GM21737 (cell line): ENCODE results near the gene SRRM5.
"Not testable (repeated sequence)": the region's sequence is repeated elsewhere in the genome, so short reads cannot be mapped to it uniquely, and the experiment has no call there.

Experiments used
- ATAC-seq: cut with Tn5 transposase; IDR thresholded peaks from one replicate; pipeline ENCODE4 v1.9.1; 2021; ENCODE audit warnings: mild to moderate bottlenecking, moderate library complexity; ENCODE audit not compliant: unreplicated experiment

SRRM5 gene

DNA sequence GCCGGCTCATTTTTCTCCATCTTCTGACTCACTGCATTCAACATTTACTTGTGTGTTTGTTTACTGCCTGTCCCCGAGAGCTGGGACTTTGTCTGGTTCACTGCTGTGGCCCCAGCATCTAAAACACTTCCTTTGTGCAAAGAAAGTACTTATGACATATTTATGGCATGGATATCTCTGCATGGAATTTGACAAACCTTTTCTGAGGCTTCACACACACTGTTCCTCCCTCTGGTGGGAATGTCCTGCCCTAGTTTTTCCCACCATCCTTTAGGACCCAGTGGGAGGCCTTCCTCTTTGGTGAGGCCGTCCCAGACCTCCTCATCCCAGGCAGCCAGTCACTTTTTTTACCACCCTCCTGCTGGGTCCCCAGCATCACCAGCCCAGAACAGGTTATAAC lies 1.4 kb upstream of the SRRM5 start:
- no peak for ATAC-seq

DNA sequence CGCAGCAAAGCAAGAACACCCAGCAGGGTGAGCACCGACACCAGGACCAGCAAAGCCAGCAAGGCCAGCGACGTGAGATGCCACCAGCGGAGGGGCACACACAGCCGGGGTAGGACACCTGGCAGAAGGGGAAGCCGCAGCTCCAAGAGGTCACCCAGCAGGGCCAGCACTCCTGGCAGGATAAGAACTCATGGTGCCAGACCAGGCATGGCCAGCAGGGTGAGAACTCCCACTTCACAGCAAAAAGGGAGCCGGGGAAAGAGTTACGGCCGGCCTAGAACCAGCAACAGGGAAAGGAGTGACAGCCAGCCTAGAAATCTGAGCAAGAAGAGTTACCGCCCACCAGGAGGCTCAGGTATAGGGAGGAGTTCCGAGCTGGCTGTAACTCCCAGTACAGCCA lies 486 bp downstream of the SRRM5 start:
- ATAC-seq = no peak

GRCh38 chr19:43616306-43616705 lies 4.4 kb downstream of the SRRM5 start:
- no peak for ATAC-seq

- no peak for ATAC-seq
These were observed 5.1 kb downstream of the SRRM5 start for GRCh38 chr19:43616954-43617353.

DNA sequence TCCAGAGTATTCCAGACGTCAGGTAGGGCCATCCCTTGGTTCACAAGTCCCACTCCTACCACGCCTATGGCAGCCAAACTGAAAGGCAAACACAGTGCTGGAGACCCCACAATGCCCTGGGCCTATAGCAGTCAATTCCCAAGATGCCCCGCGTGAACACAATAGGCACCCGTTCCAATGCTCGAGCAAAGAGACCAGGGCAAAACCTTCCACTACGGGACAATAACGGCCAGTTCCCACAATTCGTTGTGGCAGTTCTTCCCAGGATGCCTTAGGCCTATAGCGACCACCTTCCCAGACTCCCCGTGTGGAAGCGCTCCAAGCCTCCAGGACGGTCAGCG lies 7.0 kb downstream of the SRRM5 start:
- ATAC-seq = peak; percentile 24

DNA sequence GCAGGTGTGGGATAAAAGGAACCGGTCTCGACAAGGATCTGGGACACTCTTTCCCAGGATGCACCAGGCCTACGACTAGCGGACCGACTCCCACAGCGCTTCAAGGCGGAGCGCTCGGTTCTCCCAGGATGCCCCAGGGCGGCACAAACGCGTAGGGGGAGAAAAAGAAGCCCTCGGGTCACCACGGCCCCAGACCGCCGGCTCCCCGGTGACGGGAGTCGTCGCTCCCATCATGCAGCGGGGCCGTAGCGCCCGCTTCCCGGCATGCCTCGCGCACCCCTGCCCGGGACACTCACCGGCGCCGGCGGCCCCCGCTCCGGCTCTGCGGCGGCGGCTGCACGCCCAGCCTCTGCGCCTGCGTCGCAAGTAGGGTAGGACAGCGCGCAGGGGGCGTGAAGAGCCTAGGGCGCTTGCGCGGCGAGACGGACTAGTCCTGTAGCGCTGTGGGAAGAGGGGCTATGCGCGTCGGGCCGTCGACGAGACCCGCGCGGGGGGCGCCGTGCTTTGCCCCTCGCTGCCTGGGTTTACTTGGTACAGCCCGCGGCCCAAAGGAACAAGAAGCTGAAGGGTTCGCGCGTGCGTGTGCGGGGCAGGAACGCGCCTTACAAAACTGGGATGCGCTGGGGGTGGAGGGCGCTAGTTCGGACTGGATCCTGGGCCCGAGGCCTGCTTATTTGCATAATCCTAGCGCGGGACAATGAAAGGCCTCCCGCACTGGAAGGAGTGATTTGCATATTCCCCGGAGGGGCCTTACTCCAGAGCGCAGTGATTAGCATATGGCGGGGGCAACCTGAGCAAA lies 7.6 kb downstream of the SRRM5 start, which contains the start of gene ZNF428:
TSS of gene ZNF428 (minus strand) at position 368 of the 799 bp plus-strand sequence. CDS start 5,325 bp downstream, outside the sequence.
- peak; percentile 72 for ATAC-seq

GRCh38 chr19:43620061-43621001 lies 8.4 kb downstream of the SRRM5 start:
- ATAC-seq = no peak

DNA sequence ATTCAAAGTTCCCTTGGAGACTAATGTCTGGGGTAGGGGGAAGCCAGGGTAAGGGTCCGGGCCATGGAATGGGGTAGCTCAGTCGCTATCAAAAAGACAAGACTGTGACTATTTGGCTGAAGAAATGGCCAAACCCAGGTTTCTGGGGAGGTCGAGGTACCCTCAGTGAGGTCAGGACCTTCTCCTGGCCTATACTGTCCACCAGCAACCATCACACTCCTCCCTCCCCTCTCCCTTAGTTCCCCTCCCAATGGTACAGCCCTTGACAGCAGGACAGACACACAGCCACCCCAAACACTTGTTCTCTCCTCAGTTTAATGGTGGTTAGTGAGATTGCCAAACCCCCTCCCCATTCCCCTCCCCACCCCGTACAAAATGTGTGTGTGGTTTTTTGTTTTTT lies 10.2 kb downstream of the SRRM5 start:
- no peak for ATAC-seq

GRCh38 chr19:43622956-43623355 lies 11.1 kb downstream of the SRRM5 start:
- no peak for ATAC-seq

DNA sequence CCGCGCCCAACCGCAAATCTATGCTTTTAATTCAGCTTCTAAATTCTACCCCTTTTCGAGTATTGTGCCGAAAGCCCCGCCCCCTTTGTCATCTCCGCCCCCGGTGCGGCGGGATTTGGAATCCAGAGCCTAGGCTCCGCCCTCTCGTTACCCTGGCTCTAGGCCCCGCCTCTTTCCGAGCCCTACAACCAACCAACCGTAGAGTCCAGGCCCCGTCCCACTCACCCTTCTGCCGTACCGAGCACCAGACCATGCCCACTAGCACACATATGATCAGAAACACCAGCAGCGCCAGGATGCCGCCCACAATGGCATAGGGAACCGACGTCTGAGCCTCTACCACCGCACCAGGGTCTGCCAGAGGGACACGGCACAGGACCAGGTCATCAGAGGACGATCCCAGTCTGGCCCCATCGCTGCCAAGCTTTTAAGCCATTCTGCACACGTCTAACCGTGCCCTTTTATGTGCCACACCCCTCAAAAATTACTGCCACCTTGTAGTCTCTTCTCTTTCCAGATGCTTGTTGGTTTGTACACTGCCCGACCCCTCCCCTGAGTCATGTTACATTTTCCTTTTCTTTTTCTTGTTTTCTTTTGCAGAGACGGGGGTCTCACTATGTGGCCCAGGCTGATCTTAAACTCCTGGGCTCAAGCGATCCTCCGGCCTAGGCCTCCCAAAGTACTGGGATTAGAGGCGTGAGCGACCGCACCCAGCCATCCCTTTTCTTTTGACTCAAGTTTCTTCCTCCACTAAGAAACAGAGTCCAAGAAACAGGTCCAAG lies 12.2 kb downstream of the SRRM5 start:
- no peak for ATAC-seq

- ATAC-seq = no peak
These were observed 13.0 kb downstream of the SRRM5 start for GRCh38 chr19:43624933-43625332.

- no peak for ATAC-seq
These were observed 14.2 kb downstream of the SRRM5 start for GRCh38 chr19:43625918-43626579.

GRCh38 chr19:43626838-43627237 lies 14.9 kb downstream of the SRRM5 start:
- ATAC-seq = no peak

DNA sequence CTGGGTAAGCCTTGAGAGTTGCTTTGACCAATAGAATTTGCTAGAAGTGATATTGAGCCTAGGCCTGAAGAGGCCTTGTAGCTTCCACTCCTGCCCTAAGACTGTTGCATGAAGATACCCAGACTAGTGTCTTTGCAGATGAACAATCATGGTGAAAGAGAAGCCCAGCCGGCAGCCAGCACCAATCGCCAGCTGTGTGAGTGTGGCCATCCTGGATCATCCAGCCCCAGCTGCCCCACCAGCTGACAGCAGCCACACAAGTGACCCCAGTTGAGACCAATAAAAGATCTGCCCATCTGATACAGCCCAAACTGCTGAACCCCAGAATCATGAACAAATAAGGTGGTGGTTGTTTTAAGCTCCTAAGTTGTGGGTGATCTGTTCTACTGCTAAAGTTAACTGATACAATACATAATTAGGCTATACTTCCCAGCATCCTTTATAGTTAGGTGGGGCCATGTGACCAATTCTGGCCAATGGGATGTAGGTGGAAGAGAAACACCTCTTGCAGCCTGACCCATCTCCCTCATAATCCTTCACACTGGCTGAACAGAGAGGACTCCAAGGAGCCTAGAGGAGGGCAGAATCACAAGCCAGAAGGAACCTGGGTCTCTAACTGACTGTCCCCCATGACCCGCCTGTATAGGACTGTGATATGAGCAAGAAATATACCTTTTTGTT lies 16.9 kb downstream of the SRRM5 start:
- ATAC-seq = no peak

- no peak for ATAC-seq
These were observed 19.6 kb downstream of the SRRM5 start for GRCh38 chr19:43631491-43631890.

GRCh38 chr19:43633520-43633919 lies 21.6 kb downstream of the SRRM5 start:
- no peak for ATAC-seq

DNA sequence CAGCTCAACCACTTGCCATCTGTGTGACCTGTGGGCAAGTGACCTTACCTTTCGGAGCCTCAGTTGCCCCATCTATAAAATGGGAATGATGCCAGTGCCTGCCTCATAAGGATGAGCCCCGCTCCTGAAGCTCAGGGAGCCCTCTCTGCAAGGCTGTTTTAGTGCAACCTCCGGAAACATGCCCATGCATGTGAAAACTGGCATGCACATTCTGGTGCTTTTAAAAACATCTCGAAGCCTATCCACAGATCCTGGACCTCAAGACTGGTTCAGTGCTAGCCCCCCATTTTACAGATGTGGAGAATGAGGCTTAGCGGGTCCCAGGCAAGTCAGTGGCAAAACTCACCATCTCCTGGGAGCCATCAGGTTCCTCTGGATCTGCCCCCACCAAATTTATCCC lies 22.2 kb downstream of the SRRM5 start:
- no peak for ATAC-seq

DNA sequence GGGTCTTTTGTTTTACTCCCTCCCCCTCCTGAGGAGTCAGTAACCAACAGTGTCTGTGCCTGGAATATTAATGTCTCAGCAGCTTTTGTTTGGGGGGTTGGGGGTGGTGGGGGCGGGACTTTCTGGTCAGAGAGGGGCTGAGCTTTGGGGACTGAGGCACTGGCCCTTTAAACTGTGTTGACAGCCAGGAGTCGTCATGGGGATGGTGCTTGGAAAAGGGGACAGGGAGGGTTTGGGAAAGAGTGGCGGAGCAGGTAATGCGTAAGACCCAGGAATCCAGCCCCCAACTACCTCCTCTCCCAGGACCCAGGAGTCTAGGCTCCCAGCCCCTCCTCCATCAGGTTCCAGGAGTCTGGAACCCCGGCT lies 22.6 kb downstream of the SRRM5 start:
- no peak for ATAC-seq

GRCh38 chr19:43634872-43635560 lies 23.1 kb downstream of the SRRM5 start:
- ATAC-seq = no peak

DNA sequence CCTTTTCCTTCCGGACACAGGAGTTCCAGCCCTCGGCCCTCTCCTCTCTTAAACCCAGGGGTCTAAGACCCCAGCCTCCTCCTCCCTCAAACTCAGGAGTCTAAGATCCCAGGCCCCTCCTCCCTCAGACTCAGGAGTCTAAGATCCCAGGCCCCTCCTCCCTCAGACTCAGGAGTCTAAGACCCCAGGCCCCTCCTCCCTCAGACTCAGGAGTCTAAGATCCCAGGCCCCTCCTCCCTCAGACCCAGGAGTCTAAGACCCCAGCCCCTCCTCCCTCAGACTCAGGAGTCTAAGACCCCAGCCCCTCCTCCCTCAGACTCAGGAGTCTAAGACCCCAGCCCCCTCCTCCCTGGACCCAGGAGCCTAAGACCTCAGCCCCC lies 23.7 kb downstream of the SRRM5 start:
- ATAC-seq = not testable (repeated sequence)
